COLO668 (cell line): Measurements from ENCODE around the gene FNDC3B.

Experiments
- DNase-seq: peaks from one replicate; lab custom pipeline; 2025; ENCODE audit not compliant: unreplicated experiment; lab: John Stamatoyannopoulos, UW

The FNDC3B gene

GRCh38 chr3:172051957-172052354 is 12.6 kb downstream of the FNDC3B start:
- DNase-seq, result no peak

GRCh38 chr3:172052405-172052804 is 13.0 kb downstream of the FNDC3B start:
- DNase-seq, result no peak

- DNase-seq, result no peak
These were observed 14.9 kb downstream of the FNDC3B start for GRCh38 chr3:172054115-172054764.

- DNase-seq, result no peak
These were observed 17.0 kb downstream of the FNDC3B start for GRCh38 chr3:172056416-172056815.

GRCh38 chr3:172057059-172057458 is 17.7 kb downstream of the FNDC3B start:
- DNase-seq, result no peak

- no peak for DNase-seq
These were observed 18.4 kb downstream of the FNDC3B start for GRCh38 chr3:172057624-172058327.

- DNase-seq, result no peak
These were observed 20.2 kb downstream of the FNDC3B start for GRCh38 chr3:172059532-172059931.

GRCh38 chr3:172060234-172060633 is 20.9 kb downstream of the FNDC3B start:
- no peak for DNase-seq

GRCh38 chr3:172061724-172062184 is 22.4 kb downstream of the FNDC3B start:
- no peak for DNase-seq

- no peak for DNase-seq
These were observed 23.4 kb downstream of the FNDC3B start for GRCh38 chr3:172062761-172063160.

- DNase-seq, result no peak
These were observed 24.4 kb downstream of the FNDC3B start for GRCh38 chr3:172063456-172064432.

- DNase-seq, result no peak
These were observed 26.1 kb downstream of the FNDC3B start for GRCh38 chr3:172065527-172065926.

GRCh38 chr3:172065967-172066762 is 26.8 kb downstream of the FNDC3B start:
- DNase-seq, result no peak

- no peak for DNase-seq
These were observed 27.8 kb downstream of the FNDC3B start for GRCh38 chr3:172066880-172067796.

GRCh38 chr3:172067837-172068440 is 28.6 kb downstream of the FNDC3B start:
- no peak for DNase-seq

GRCh38 chr3:172068977-172069376 is 29.6 kb downstream of the FNDC3B start:
- DNase-seq, result no peak

- no peak for DNase-seq
These were observed 30.1 kb downstream of the FNDC3B start for GRCh38 chr3:172069478-172069877.

- no peak for DNase-seq
These were observed 30.9 kb downstream of the FNDC3B start for GRCh38 chr3:172070269-172070668.

- DNase-seq, result no peak
These were observed 31.4 kb downstream of the FNDC3B start for GRCh38 chr3:172070802-172071201.
